Neural crest cell (in vitro differentiated cells): ENCODE data around the gene TEX101. TPM values are rescaled to one million over a fixed set of nuclear protein-coding genes. Genes with fewer than 3 reads are reported as not detected.
"Not testable (repeated sequence)": the region's sequence is repeated elsewhere in the genome, so short reads cannot be mapped to it uniquely, and the experiment has no call there.

Experiments used
- DNase-seq: peaks from one replicate; pipeline ENCODE4 v3.0.0; 2021; ENCODE audit warnings: low read depth, mixed read lengths, low spot score
- H3K27ac Mint-ChIP-seq: one replicate; pipeline ENCODE4 v1.8.0; 2021; ENCODE audit warnings: mild to moderate bottlenecking, mixed read lengths; ENCODE audit not compliant: unreplicated experiment
- H3K27me3 Mint-ChIP-seq: 2 replicates; pipeline ENCODE4 v1.8.0; 2021; ENCODE audit warnings: low read depth, mild to moderate bottlenecking, mixed read lengths
- H3K36me3 Mint-ChIP-seq: 2 replicates; pipeline ENCODE4 v1.8.0; 2021; ENCODE audit warnings: low read depth, mild to moderate bottlenecking, mixed read lengths
- H3K4me1 Mint-ChIP-seq: 2 replicates; pipeline ENCODE4 v1.8.0; 2021; ENCODE audit warnings: mixed read lengths
- H3K4me3 Mint-ChIP-seq: one replicate; pipeline ENCODE4 v1.8.0; 2021; ENCODE audit warnings: mild to moderate bottlenecking, mixed read lengths
- H3K9me3 Mint-ChIP-seq: 2 replicates; pipeline ENCODE4 v1.8.0; 2021; ENCODE audit warnings: mixed read lengths
- CTCF ChIP-seq: fragments of 200-600 bp; sonication (generic); conservative IDR thresholded peaks from 2 replicates; pipeline ENCODE4 v1.5.0; 2021; ENCODE audit warnings: antibody characterized with exemption, mild to moderate bottlenecking
- total RNA-seq: library from RNA; stranded (reverse); gene quantifications from 2 replicates; pipeline ENCODE4 v1.2.1, GENCODE V29; 2021

TEX101 gene
- total RNA-seq, 1 donor from 2014 or later: not detected

DNA sequence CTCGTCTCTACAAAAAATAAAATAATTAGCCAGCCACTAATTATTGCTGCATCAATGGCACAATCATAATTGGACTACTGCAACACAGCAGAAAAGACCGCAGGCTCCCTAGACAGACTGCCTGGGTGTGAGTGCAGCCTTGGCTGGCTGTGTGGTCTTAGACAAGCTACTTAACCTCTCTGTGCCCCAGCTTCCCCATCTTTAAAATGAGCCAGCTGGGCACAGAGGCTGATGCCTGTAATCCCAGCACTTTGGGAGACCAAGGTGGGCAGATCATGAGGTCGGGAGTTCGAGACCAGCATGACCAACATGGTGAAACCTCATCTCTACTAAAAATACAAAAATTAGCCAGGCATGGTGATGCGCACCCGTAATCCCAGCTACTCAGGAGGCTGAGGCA lies 19.0 kb downstream of the TEX101 start:
- no peak for TF ChIP-seq CTCF
- Mint-ChIP-seq H3K27ac (no peak overlapping the region), H3K27me3 (peaks cover 25% of the 10 kb centered on the region), H3K4me3 (no peak overlapping the region), H3K4me1 (no peaks in the 10 kb centered on the region), H3K36me3 (no peaks in the 10 kb centered on the region), H3K9me3 (no peaks in the 10 kb centered on the region)
- DNase-seq: no peak

DNA sequence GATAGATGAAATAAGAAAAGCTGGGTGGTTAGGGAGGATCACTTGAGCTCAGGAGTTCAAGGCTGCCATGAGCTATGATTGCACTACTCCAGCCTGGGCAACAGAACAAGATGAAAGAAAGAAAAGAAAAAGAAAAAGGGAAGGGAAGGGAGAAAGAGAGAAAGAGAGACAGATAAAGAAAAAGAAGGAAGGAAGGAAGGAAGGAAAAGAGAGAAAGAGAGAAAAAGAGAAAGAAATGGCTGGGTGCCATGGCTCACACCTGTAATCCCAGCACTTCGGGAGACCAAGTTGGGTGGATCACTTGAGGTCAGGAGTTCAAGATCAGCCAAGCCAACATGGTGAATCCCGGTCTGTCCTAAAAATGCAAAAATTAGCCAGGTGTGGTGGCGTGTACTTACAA lies 21.1 kb downstream of the TEX101 start:
- no peak for TF ChIP-seq CTCF
- H3K27ac Mint-ChIP-seq: no peak overlapping the region
- no peaks in the 10 kb centered on the region for H3K9me3 Mint-ChIP-seq
- DNase-seq: no peak
- no peak overlapping the region for H3K4me3 Mint-ChIP-seq
- H3K36me3 Mint-ChIP-seq: no peaks in the 10 kb centered on the region
- H3K27me3 Mint-ChIP-seq: peaks cover 32% of the 10 kb centered on the region
- no peaks in the 10 kb centered on the region for H3K4me1 Mint-ChIP-seq

GRCh38 chr19:43437284-43437683 lies 22.6 kb downstream of the TEX101 start:
- peaks cover 44% of the 10 kb centered on the region for H3K27me3 Mint-ChIP-seq
- not testable (repeated sequence) for DNase-seq, H3K27ac Mint-ChIP-seq

GRCh38 chr19:43437712-43438111 lies 23.0 kb downstream of the TEX101 start:
- no peak for TF ChIP-seq CTCF
- Mint-ChIP-seq H3K9me3 (no peaks in the 10 kb centered on the region), H3K27me3 (peaks cover 44% of the 10 kb centered on the region), H3K27ac (no peak overlapping the region), H3K4me3 (no peak overlapping the region), H3K36me3 (no peaks in the 10 kb centered on the region), H3K4me1 (no peaks in the 10 kb centered on the region)
- DNase-seq: no peak

More at GRCh38 chr19:43437284-43437683, 22.6 kb downstream of the TEX101 start:
- not testable (repeated sequence) for H3K4me1 Mint-ChIP-seq, H3K36me3 Mint-ChIP-seq, H3K4me3 Mint-ChIP-seq, H3K9me3 Mint-ChIP-seq

GRCh38 chr19:43438291-43439031 lies 23.8 kb downstream of the TEX101 start:
- peaks cover 50% of the 10 kb centered on the region for H3K27me3 Mint-ChIP-seq
- H3K9me3 Mint-ChIP-seq: no peaks in the 10 kb centered on the region
- DNase-seq: no peak
- no peaks in the 10 kb centered on the region for H3K36me3 Mint-ChIP-seq
- H3K4me1 Mint-ChIP-seq: no peaks in the 10 kb centered on the region
- no peak overlapping the region for H3K4me3 Mint-ChIP-seq
- TF ChIP-seq CTCF: no peak
- no peak overlapping the region for H3K27ac Mint-ChIP-seq

DNA sequence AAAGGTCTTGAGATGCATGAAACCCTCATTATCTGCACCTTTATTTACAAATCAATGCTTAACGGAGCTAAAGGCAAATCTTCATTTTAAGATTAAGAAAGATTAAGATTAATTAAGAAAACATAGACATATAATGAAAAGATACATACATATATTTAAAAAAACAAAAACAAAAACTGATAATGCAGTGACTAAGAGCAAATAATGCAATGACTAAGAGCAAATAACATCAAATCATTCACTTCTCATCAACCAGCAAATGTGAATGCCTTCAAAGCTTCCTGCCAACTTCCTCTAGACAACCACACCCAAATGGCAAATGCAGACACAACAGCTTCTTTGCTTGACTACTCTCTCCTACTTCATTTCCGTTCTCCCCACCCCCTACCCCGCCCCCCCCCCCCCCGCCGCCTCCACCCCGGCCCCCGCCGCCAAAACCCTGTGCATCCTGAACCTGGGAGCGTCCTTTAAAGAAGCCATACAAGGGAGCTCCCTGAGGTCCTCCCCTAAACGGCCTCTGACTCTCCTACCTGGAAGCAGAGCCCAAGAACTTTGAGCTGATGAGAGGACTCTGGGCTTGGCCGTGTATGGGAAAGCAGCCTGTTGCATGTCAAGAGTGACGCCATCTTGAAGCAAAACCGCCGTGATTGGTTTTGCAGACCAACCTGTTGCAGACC lies 24.5 kb downstream of the TEX101 start:
- Mint-ChIP-seq H3K9me3 (no peaks in the 10 kb centered on the region), H3K4me3 (no peak overlapping the region), H3K27ac (no peak overlapping the region), H3K27me3 (peaks cover 54% of the 10 kb centered on the region), H3K4me1 (no peaks in the 10 kb centered on the region), H3K36me3 (no peaks in the 10 kb centered on the region)
- TF ChIP-seq CTCF: no peak
- DNase-seq: no peak
